ENCODE measurements around the gene LEPROT.

Gene LEPROT

DNA sequence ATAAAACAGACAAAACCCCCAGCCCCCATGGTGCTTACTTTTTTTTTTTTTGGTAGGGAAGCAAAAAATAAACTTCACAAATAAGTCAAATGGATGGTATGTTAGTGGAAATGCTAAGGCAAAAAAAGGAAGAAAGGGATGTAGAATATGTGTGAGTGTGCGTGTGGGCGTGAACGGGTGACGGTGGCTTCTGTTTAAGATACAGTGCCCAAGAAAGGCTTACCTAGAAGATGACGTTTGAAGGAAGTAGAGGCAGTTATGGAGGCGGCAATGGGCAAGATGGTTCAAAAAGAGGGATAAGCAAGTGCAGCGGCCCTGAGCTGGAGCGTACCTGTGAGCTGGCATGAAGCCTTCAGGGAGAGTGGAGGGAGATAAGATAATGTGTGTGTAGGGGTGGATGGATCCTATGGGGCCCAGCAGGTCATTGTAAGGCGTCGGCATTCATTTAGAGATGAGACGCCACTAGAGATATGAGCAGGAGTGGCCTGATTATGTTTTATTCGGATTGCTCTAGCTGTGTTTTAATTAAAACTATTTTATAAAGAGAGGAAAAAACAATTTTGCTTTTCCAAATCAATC is 19.9 kb downstream of the LEPROT start:
- Histone ChIP-seq H3K27ac (ENCODE audit: low read length) (no peak overlapping the region), H3K4me1 (ENCODE audit: insufficient read depth, low read length) (no peaks in the 10 kb centered on the region), H3K27me3 (ENCODE audit: insufficient read depth, low read length, poor library complexity) (no peaks in the 10 kb centered on the region), H3K9ac (ENCODE audit: low read depth, low read length) (no peak overlapping the region), H2AFZ (ENCODE audit: low read depth, low read length) (no peak overlapping the region), H3K79me2 (ENCODE audit: insufficient read depth, low read length) (no peaks in the 10 kb centered on the region), H3K4me3 (ENCODE audit: low read depth in 1 of 2, low read length in 2 of 2) (no peak overlapping the region), H3K36me3 (ENCODE audit: insufficient read depth, low read length) (no peaks in the 10 kb centered on the region), H4K20me1 (ENCODE audit: insufficient read depth, low read length) (no peaks in the 10 kb centered on the region), H3K4me2 (ENCODE audit: insufficient read depth, low read length) (no peak overlapping the region), H3K9me3 (ENCODE audit: insufficient read depth, low read length, severe bottlenecking) (no peaks in the 10 kb centered on the region)
- ATAC-seq (ENCODE audit: insufficient read depth, low read depth) = no peak
- DNase-seq = no peak
- no peak for TF ChIP-seq EZH2 (IDR thresholded peaks at IDR 0.05; ENCODE audit: borderline replicate concordance, low read depth, low read length, severe bottlenecking)

DNA sequence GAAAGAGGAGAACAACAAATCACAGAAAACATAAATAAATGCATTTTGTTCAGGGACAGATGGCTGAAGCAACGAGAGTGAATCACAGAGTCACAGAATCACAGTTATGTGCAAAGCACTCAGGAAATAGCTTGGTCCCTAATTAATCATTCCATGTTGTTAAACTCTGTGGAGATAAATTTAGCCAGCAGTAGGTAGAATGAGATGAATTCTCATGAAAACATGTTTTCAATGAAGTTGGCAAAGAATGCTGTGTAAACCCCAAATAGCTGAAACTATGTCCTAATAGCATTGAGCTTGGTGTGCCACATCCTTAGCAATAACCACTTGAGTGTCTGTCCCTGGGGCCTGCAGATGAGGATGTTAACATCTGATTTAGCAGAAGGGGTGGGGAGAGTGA is 20.4 kb downstream of the LEPROT start:
- Histone ChIP-seq H3K4me3 (ENCODE audit: low read depth in 1 of 2, low read length in 2 of 2) (no peak overlapping the region), H4K20me1 (ENCODE audit: insufficient read depth, low read length) (no peaks in the 10 kb centered on the region), H3K36me3 (ENCODE audit: insufficient read depth, low read length) (no peaks in the 10 kb centered on the region), H3K9me3 (ENCODE audit: insufficient read depth, low read length, severe bottlenecking) (no peaks in the 10 kb centered on the region), H2AFZ (ENCODE audit: low read depth, low read length) (no peak overlapping the region), H3K79me2 (ENCODE audit: insufficient read depth, low read length) (no peaks in the 10 kb centered on the region), H3K4me1 (ENCODE audit: insufficient read depth, low read length) (no peaks in the 10 kb centered on the region), H3K4me2 (ENCODE audit: insufficient read depth, low read length) (no peak overlapping the region), H3K9ac (ENCODE audit: low read depth, low read length) (no peak overlapping the region), H3K27ac (ENCODE audit: low read length) (no peak overlapping the region), H3K27me3 (ENCODE audit: insufficient read depth, low read length, poor library complexity) (no peaks in the 10 kb centered on the region)
- TF ChIP-seq, protein P1, sequence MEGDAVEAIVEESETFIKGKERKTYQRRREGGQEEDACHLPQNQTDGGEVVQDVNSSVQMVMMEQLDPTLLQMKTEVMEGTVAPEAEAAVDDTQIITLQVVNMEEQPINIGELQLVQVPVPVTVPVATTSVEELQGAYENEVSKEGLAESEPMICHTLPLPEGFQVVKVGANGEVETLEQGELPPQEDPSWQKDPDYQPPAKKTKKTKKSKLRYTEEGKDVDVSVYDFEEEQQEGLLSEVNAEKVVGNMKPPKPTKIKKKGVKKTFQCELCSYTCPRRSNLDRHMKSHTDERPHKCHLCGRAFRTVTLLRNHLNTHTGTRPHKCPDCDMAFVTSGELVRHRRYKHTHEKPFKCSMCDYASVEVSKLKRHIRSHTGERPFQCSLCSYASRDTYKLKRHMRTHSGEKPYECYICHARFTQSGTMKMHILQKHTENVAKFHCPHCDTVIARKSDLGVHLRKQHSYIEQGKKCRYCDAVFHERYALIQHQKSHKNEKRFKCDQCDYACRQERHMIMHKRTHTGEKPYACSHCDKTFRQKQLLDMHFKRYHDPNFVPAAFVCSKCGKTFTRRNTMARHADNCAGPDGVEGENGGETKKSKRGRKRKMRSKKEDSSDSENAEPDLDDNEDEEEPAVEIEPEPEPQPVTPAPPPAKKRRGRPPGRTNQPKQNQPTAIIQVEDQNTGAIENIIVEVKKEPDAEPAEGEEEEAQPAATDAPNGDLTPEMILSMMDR (IDR thresholded peaks at IDR 0.05; ENCODE audit: borderline replicate concordance, extremely low read depth, low read length, poor library complexity, severe bottlenecking) = no peak
- TF ChIP-seq EZH2 (IDR thresholded peaks at IDR 0.05; ENCODE audit: borderline replicate concordance, low read depth, low read length, severe bottlenecking) = no peak
- DNase-seq (no peak), ATAC-seq (ENCODE audit: insufficient read depth, low read depth) (no peak)

DNA sequence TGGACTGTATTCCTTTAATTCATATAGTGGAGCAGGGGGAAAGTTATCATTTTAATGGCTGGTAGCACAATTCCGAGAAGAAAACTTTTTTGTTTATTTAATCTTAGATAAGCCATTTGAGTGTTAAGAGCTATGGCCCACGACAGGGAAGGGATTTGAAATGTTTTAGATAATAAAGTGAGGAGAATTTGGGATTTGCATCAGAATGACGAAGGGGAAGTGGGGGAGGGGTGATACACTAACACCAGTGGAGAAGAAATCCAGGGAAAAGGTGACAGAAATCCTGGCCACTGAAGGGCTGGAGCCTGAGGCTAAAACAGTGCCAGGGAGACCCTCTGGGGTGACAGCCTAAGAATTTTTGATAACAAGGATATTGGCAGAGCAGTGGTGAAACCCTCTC is 21.0 kb downstream of the LEPROT start:
- Histone ChIP-seq H3K27ac (ENCODE audit: low read length) (no peak overlapping the region), H3K4me2 (ENCODE audit: insufficient read depth, low read length) (no peak overlapping the region), H4K20me1 (ENCODE audit: insufficient read depth, low read length) (no peaks in the 10 kb centered on the region), H3K9ac (ENCODE audit: low read depth, low read length) (no peak overlapping the region), H3K79me2 (ENCODE audit: insufficient read depth, low read length) (no peaks in the 10 kb centered on the region), H3K4me1 (ENCODE audit: insufficient read depth, low read length) (no peaks in the 10 kb centered on the region), H2AFZ (ENCODE audit: low read depth, low read length) (no peak overlapping the region), H3K9me3 (ENCODE audit: insufficient read depth, low read length, severe bottlenecking) (no peaks in the 10 kb centered on the region), H3K36me3 (ENCODE audit: insufficient read depth, low read length) (no peaks in the 10 kb centered on the region), H3K4me3 (ENCODE audit: low read depth in 1 of 2, low read length in 2 of 2) (no peak overlapping the region), H3K27me3 (ENCODE audit: insufficient read depth, low read length, poor library complexity) (no peaks in the 10 kb centered on the region)
- DNase-seq = no peak
- no peak for TF ChIP-seq EZH2 (IDR thresholded peaks at IDR 0.05; ENCODE audit: borderline replicate concordance, low read depth, low read length, severe bottlenecking)
- TF ChIP-seq, protein P1 (IDR thresholded peaks at IDR 0.05; ENCODE audit: borderline replicate concordance, extremely low read depth, low read length, poor library complexity, severe bottlenecking) = no peak
- ATAC-seq (ENCODE audit: insufficient read depth, low read depth) = no peak

DNA sequence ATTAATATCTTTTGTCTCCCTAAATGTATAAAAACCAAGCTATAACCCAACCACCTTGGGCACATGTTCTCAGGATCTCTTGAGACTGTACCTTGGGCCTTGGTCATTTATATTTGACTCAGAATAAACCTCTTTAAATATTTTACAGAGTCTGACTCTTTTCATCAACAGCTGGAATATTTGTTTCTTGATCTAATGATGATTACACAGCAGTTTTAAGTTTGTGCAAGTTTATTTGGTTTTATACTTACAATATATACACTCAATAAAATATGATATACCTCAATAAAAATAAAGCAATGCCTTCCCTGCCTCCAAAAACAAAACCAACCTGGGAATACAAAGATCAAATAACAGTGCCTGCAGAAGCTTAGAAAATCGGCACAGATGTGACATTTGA is 22.0 kb downstream of the LEPROT start:
- Histone ChIP-seq H3K27me3 (ENCODE audit: insufficient read depth, low read length, poor library complexity) (no peaks in the 10 kb centered on the region), H3K4me3 (ENCODE audit: low read depth in 1 of 2, low read length in 2 of 2) (no peak overlapping the region), H3K27ac (ENCODE audit: low read length) (no peak overlapping the region), H3K9me3 (ENCODE audit: insufficient read depth, low read length, severe bottlenecking) (no peaks in the 10 kb centered on the region), H2AFZ (ENCODE audit: low read depth, low read length) (no peak overlapping the region), H3K9ac (ENCODE audit: low read depth, low read length) (no peak overlapping the region), H3K4me2 (ENCODE audit: insufficient read depth, low read length) (no peak overlapping the region), H3K79me2 (ENCODE audit: insufficient read depth, low read length) (no peaks in the 10 kb centered on the region), H3K36me3 (ENCODE audit: insufficient read depth, low read length) (no peaks in the 10 kb centered on the region), H3K4me1 (ENCODE audit: insufficient read depth, low read length) (no peaks in the 10 kb centered on the region), H4K20me1 (ENCODE audit: insufficient read depth, low read length) (no peaks in the 10 kb centered on the region)
- DNase-seq (no peak), ATAC-seq (ENCODE audit: insufficient read depth, low read depth) (no peak)
- TF ChIP-seq, protein P1 (IDR thresholded peaks at IDR 0.05; ENCODE audit: borderline replicate concordance, extremely low read depth, low read length, poor library complexity, severe bottlenecking) = no peak
- TF ChIP-seq EZH2 (IDR thresholded peaks at IDR 0.05; ENCODE audit: borderline replicate concordance, low read depth, low read length, severe bottlenecking) = no peak

Data from DND-41 (cell line).